Breast epithelium (tissue), 3 donors: ENCODE results near the gene SCTR.

ENCODE experiments used
- CTCF ChIP-seq, 3 donors: fragments of 450-650 bp; IDR thresholded peaks; one replicate each; pipeline ENCODE4 v1.5.1; 2016 to 2017; ENCODE audit warnings: antibody characterized with exemption in 3 of 3, mild to moderate bottlenecking in 3 of 3, moderate library complexity in 3 of 3
- POLR2A ChIP-seq: fragments of 450-650 bp; IDR thresholded peaks from one replicate; pipeline ENCODE4 v1.6.1; 2016; ENCODE audit warnings: antibody characterized with exemption, mild to moderate bottlenecking, moderate library complexity
- POLR2AphosphoS5 ChIP-seq, 3 donors: sonication (generic); formaldehyde crosslinking; IDR thresholded peaks; one replicate each; pipeline ENCODE4 v1.6.1; 2017; ENCODE audit warnings: antibody characterized with exemption in 3 of 3

- TF ChIP-seq CTCF (IDR thresholded peaks at IDR 0.05) (no peak), POLR2AphosphoS5 (IDR thresholded peaks at IDR 0.05) (no peak), POLR2A (no peak)
These were observed 3.4 kb downstream of the SCTR start for GRCh38 chr2:119520696-119521432.
